Stimulated activated CD8-positive, alpha-beta memory T cell treated with anti-CD3 and anti-CD28 coated beads, Interleukin-15, amount 100 ng/mL, for 24 hours (primary cell): Measurements from ENCODE around the gene TTLL7.

Experiments used
- DNase-seq: peaks from one replicate; pipeline ENCODE4 v3.0.0-alpha.2; 2020; ENCODE audit warnings: low read depth

TTLL7 gene

GRCh38 chr1:83872515-83872914 lies 126.4 kb downstream of the TTLL7 start:
- no peak for DNase-seq

DNA sequence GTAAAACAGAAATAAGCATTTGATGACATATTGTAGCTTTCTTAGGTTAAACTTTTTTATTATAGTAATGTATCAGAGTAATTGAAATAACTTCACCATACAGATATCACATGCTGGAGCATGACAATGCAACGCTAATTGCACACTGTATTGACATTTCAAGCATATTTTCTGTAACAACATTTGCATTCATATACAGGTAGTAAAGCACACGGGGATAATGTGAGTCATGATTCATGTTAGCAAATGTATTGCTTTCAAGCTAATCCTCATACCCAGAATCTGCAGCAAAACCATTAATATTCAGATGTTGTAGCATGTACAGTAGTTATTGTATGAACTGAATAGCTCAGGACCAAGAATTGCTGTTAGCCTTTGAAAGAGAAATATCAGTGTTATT lies 133.9 kb downstream of the TTLL7 start:
- DNase-seq, result no peak

DNA sequence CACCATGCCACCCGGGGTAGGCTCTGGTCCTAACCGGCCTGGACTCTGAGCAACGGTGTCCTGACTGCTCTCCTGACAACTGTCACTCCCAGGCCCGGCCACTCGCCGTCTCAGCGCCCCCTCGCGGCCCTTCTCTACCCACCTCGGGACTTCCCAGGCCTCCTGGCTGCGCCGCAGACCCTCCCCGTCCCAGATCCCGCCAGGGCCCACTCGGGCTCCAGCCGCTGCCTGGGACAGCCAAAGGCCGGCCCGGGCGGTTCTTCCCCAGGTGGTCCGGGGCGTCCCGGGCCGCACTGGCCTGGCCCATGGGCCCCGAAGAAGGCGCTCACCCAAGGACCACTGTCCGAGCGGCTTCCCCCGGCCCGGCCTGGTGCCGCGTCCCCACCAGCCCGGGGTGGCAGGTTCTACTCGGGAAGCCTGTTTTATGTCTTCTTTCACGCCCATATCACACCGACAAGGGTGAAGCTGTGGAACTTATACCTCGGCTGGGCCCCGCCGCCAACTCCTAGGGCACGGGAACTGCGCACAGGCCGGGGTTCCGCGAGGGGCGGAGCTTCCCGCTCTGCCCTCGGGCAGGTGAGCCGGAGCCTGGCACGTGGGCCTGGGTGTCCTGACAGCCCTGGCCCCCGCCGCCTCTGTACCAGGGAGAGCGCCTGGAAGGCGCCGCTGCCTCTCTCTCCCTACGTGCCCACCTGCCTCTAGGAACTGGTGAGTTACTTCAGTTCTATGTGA lies 138.3 kb downstream of the TTLL7 start:
- peak; percentile 48 for DNase-seq

DNA sequence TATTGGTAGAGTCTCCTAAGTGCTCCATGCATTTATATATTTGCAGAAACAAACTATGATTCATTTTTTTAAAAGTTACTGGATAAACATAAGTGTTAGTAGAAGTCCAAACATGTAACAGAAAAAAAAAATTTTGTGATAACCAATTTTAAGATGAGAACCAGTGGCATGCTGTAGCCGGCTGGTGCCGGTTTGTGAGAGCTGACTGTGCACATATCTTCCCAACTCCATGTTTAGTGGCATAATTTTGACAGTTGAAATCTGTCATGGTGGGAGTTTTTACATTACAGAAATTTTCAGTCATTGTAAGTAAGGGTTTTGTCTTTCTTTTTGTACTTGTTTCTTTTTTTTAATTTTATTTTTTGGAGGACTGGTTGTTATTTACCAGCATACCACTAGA lies 141.2 kb downstream of the TTLL7 start:
- no peak for DNase-seq

GRCh38 chr1:83857103-83857502 lies 141.8 kb downstream of the TTLL7 start:
- DNase-seq, result no peak

- DNase-seq, result no peak
Measured at GRCh38 chr1:83856381-83856780, 142.6 kb downstream of the TTLL7 start.

DNA sequence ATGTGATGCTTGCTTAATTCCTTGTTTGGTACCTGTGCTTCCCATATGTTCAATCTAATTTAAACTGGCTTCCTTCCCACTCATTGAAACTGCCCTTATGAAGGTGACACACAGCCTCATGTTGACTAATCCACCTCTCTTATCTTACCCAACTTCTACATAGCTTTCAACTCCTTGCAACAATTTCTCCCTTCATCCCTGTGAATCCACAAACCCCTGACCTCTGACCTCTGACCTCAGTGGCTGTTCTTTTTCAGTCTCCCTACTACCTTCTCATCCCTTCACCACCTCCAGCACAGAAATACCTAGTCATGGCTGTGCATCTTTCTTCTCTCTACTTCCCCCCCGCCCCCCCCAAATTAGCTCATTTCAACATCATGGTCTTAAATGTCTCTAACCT lies 144.5 kb downstream of the TTLL7 start:
- no peak for DNase-seq

DNA sequence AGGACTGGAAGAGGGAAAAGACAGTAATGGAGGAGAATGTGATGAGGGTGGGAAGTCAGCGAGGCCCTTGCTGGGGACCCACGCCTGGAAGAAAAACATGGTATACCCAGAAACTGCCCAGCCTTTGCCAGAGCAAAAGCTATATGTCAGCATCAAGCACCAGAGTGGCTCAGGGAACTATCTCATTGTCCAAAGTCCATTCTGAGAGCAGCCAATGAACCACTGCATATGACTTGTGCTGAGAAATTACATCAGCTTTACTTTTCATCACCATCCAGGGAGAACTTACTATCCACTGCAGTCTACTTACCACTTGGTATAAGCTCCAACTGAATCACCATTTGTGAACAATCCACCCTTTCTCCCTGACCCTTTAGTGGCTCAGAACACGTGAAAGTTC lies 148.1 kb downstream of the TTLL7 start:
- no peak for DNase-seq

DNA sequence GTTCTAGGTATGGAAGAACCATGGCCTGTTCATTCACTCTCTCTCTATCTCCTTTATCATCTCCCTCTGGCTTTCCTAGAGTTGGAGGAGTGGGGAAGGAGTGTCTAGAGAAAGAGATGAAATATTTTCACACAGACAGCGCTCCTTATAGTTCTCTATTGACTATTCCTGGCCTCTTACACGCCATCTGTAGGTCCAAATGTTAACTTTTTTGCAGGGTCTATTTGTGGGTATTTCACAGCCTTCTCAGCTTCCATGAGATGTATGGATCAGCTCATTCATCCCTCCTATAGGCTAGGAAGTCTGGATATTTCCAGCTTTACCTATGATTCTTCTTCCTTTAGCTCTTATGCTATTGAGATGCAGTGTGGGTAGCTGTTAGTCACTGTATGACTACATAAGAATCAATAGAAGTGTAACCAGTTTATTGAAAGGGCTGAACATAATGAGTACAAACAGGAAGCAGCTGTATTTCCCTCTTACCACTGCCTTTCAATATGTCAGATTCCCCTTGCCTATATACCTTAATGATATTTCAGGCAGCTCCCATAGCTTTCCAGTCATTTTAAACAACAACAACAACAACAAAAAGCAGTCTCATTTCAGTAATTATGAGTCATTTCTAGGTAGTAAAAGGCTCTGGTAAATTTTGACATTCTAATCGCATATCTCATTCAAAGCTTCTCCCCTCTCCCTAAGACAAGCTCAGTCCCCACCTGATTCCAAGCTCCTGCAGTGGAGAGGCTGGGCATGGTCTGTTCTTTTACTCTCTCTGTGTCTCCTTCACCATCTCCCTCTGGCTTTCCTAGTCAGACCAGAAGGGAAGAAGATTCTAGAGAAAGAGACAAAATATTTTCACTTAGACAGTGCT lies 149.5 kb downstream of the TTLL7 start:
- DNase-seq, result no peak

DNA sequence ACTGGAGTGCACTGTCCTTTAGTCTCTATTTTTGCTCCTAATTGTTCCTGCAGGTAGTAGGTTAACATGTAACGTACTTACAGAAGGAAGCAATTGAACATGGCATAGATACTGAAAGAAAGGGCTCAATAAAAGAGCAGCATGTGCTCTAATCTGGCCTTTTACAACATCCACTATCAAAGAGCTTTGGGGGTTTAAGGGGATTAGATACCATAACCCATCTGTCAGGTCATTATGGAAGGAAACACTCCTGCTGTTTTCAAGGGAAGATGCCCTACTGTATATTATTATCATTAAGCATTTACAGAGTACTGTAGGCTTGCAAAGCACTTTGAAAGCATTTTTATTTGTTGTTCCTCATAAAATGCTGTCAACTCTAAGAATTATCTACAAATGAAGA lies 152.8 kb downstream of the TTLL7 start:
- DNase-seq, result no peak

DNA sequence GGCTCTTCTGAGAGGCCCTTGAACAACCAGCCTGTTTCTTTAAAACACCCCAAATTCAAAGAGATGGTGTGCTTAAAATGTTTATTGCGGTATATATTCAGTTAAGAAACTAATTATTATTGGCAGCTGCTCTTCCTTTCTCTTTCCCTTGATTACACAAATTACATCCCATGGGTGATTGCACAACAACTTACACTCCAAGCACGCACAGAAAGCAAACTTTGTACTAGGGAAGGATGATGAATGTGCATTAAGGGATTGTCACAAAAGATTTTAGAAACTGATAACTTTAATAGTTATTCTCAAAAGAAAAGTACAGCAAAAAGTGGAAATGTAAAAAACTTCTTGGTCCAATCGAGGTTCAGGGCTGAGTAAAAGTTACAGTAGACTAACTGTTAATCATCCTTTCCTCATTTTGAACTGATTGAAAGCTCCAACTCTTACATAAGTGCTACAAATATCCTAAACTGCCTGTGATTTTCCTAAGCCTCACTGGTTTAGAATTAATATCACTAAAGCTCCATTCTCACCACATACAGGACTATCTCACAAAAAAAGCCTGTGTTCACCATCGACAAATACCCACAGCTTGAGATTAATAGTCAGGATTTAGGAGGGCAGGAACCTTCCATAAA lies 153.4 kb downstream of the TTLL7 start:
- DNase-seq, result no peak

GRCh38 chr1:83844546-83844945 lies 154.4 kb downstream of the TTLL7 start:
- no peak for DNase-seq

DNA sequence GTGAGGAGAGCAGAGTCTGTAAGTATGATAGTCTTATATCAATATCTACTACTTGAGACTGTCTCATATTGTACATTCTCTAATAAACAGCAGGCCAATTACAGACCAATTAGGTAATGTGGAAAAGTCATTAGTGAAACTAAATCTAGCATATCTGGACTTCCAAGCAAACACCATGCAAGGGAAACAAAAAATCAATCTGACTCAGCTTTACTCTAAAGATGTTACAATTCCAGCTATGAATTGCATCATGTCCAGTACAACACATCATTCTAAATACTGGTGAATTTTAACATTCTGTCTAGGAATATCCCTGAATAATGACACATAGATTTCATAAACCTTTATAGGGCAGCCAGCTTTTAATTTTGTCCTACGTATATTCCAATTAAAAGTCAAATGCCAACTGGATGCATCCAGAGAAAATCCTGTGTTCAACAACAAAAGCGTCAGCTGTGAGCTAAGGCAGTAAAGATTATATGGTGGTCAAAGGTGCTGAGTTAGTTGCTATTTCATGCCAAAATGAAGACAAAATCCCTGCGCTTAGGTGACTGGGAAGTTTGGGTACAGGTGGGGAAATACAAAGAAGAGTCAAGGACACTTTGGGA lies 159.3 kb downstream of the TTLL7 start:
- DNase-seq, result no peak

DNA sequence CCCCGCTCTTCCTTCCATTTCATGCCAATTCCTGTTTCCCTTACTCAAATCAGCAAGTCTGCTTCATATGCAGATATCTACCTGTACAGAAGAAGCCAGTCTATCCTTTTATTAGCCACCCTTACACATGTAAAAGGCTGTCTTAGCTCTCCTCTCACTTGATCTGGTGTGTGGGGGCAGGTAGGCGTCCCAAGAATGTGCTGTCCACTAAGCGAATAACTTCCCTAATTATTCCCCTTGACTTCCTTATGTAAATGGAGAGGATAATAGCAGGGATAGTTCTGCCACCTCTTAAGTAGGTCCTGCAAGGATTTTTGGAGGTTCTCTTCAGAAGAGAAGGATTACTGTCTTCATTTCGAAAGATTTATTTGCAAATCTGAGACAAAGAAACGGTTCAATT lies 160.4 kb downstream of the TTLL7 start:
- DNase-seq, result no peak

- no peak for DNase-seq
Measured at GRCh38 chr1:83836543-83836942, 162.4 kb downstream of the TTLL7 start.

DNA sequence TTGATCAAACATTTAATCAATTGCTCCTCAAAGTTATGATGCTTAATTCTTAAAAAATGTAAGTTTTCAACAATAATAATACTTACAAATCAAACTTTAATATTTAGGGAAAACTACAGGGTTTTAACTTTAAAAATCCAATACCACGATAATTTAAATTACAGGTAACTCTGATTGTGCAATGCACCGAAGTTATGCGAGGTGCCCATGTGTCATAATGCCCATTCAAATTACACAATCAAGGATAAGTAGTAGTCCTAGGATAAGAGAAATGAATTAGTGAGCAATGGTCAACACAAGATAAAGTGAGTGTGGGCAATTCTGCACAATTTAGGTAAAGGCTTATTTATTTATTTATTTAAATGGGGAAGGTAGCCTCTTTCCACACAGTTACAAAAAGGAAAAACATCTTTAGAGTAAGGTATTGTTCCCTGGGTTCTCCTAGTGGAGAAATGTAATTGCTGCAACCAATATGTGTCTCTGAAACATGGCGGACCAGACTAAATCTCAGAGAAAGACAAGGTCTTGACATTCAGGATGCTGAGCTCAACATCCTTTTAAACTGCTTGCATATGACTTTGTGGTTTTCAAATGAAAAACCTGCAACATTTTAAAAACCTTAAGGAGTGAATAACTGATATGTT lies 164.2 kb downstream of the TTLL7 start:
- no peak for DNase-seq

DNA sequence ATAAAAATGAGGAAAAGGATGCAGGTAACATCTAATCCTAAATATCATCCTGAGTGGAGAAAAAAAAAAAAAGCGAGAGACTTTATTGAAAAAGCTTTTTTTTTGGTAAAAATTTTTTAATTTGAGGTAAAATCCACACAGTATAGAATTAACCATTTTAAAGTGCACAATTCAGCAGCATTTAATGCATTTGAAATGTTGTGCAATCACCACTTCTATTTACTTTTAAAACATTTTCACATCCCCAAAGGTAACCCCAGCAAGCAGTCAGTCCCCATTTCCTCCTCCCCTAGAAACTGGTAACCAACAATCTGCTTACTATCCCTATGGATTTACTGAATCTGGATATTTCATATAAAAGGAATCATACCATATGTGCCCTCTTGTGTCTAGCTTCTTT lies 166.7 kb downstream of the TTLL7 start:
- no peak for DNase-seq

- DNase-seq, result no peak
Measured at GRCh38 chr1:83829106-83829505, 169.8 kb downstream of the TTLL7 start.

- no peak for DNase-seq
Measured at GRCh38 chr1:83828456-83828855, 170.5 kb downstream of the TTLL7 start.

DNA sequence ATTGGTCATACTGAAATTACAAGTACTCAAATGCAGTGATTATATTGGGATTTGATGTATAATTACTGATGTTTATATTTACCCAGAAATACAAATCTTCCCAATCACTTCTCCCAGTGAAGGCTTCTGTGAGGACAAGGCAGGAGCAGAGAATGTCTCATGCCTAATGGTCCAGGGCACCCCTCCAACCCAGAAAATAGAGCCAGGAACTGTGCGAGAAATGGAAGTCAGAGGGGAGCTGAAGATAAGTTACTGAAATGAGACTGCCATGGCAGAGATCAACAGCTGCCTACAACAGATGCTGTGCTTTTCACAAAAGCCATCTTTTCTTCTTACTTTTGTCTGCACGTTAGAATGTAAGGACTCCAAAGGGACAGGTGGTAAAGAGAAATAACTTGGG lies 171.2 kb downstream of the TTLL7 start:
- DNase-seq, result no peak

DNA sequence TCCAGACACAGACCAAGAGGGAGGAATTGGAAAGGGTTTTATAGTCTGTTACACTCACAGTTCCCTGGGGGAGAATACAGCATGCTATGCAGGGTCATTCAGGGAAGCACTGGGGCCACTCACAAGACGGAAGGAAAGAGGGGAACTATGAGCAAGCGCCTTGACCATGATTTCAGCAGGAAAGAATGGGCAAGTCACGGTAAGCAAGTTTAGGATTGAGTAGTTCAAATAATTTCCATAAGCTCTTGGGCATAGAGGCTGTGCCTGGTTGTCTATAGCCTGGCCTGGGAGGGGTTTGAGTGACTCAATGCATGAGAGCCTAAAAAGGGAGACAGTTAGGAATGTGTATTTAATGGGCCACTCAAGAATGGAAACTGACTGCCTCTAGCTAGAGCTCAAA lies 176.7 kb downstream of the TTLL7 start:
- no peak for DNase-seq

DNA sequence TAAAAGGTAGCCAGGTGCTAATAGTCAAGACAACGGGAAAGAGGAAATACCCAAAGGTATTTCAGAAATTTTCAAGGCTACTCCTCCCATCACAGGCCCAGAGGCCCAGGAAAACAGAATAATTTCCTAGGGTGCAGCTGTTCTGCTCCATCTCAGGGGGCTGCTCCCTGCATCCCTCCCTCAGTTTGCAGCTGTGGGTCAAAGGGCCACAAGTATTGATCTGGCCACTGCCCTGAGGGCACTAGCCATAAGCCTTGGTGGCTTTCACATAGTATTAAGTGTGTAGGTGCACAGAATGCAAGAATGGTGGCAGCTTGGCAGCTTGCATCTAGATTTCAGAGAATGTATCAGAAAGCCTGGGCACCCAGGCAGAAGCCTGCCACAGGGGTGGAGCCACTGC lies 179.5 kb downstream of the TTLL7 start:
- no peak for DNase-seq
